Parathyroid adenoma (tissue), 2 donors: ENCODE results near the gene DOCK4.

Source experiments
- H2AFZ ChIP-seq: fragments of 300-600 bp; sonication (generic); one replicate; pipeline ENCODE4 v1.7.0; 2017; ENCODE audit warnings: antibody characterized with exemption, mild to moderate bottlenecking
- H3K27ac ChIP-seq: fragments of 300-600 bp; sonication (generic); one replicate; pipeline ENCODE4 v1.7.0; 2017
- H3K27me3 ChIP-seq: fragments of 300-600 bp; sonication (generic); one replicate; pipeline ENCODE4 v1.7.0; 2017; ENCODE audit warnings: low read length; ENCODE audit not compliant: control insufficient read depth, insufficient read depth
- H3K36me3 ChIP-seq: fragments of 300-600 bp; sonication (generic); one replicate; pipeline ENCODE4 v1.7.0; 2017; ENCODE audit warnings: low read length; ENCODE audit not compliant: control insufficient read depth, insufficient read depth
- H3K4me1 ChIP-seq: fragments of 300-600 bp; sonication (generic); one replicate; pipeline ENCODE4 v1.7.0; 2017; ENCODE audit warnings: control low read depth
- H3K4me2 ChIP-seq: fragments of 300-600 bp; sonication (generic); one replicate; pipeline ENCODE4 v1.7.0; 2017; ENCODE audit warnings: low read length
- H3K4me3 ChIP-seq: fragments of 300-600 bp; sonication (generic); one replicate; pipeline ENCODE4 v1.7.0; 2017; ENCODE audit warnings: low read depth, low read length
- H3K79me2 ChIP-seq: fragments of 300-600 bp; sonication (generic); one replicate; pipeline ENCODE4 v1.7.0; 2017; ENCODE audit warnings: control low read depth
- H3K9ac ChIP-seq: fragments of 300-600 bp; sonication (generic); one replicate; pipeline ENCODE4 v1.7.0; 2017; ENCODE audit warnings: mild to moderate bottlenecking
- H3K9me3 ChIP-seq: fragments of 300-600 bp; sonication (generic); one replicate; pipeline ENCODE4 v1.7.0; 2017; ENCODE audit warnings: low read length; ENCODE audit not compliant: control insufficient read depth
- TF ChIP-seq, protein P1 (sequence below): fragments of 300-600 bp; sonication (generic); IDR thresholded peaks from one replicate; pipeline ENCODE4 v1.7.0; 2017; ENCODE audit warnings: antibody characterized with exemption, mild to moderate bottlenecking
- donor health status: primary hyperparathyroidism.

DOCK4 gene

DNA sequence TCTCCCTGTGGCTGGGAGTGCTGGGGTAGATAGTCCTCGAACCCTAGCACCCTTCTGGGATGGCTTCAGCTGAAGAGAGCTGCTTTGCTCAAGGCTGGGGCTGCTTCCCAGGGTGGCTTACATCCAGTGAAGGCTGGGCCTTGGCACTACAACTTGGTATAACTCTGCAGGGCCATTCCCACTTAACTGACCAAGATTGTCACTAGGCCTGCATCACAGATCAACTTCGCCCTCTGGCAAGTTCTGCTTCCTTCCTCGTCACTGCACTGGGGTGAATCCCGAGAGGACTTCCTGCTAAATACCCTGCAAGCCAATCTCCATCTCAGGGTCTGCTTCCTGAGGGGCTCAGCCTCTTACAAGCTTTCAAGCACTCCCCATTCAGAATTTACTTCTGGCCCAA is 195.2 kb downstream of the DOCK4 start:
- H2AFZ ChIP-seq, result no peak overlapping the region
- H3K4me3 ChIP-seq, result no peak overlapping the region
- no peaks in the 10 kb centered on the region for H3K79me2 ChIP-seq
- no peaks in the 10 kb centered on the region for H3K27me3 ChIP-seq
- no peak overlapping the region for H3K4me2 ChIP-seq
- no peak overlapping the region for H3K9ac ChIP-seq
- no peaks in the 10 kb centered on the region for H3K36me3 ChIP-seq
- H3K9me3 ChIP-seq, result no peaks in the 10 kb centered on the region
- H3K4me1 ChIP-seq, result no peaks in the 10 kb centered on the region
- H3K27ac ChIP-seq, result no peak overlapping the region
- TF ChIP-seq, protein P1, sequence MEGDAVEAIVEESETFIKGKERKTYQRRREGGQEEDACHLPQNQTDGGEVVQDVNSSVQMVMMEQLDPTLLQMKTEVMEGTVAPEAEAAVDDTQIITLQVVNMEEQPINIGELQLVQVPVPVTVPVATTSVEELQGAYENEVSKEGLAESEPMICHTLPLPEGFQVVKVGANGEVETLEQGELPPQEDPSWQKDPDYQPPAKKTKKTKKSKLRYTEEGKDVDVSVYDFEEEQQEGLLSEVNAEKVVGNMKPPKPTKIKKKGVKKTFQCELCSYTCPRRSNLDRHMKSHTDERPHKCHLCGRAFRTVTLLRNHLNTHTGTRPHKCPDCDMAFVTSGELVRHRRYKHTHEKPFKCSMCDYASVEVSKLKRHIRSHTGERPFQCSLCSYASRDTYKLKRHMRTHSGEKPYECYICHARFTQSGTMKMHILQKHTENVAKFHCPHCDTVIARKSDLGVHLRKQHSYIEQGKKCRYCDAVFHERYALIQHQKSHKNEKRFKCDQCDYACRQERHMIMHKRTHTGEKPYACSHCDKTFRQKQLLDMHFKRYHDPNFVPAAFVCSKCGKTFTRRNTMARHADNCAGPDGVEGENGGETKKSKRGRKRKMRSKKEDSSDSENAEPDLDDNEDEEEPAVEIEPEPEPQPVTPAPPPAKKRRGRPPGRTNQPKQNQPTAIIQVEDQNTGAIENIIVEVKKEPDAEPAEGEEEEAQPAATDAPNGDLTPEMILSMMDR, result no peak

GRCh38 chr7:112010109-112010508 is 196.1 kb downstream of the DOCK4 start:
- no peaks in the 10 kb centered on the region for H3K79me2 ChIP-seq
- no peak overlapping the region for H2AFZ ChIP-seq
- TF ChIP-seq, protein P1, result no peak
- H3K27me3 ChIP-seq, result no peaks in the 10 kb centered on the region
- no peaks in the 10 kb centered on the region for H3K4me1 ChIP-seq
- H3K9me3 ChIP-seq, result no peaks in the 10 kb centered on the region
- H3K36me3 ChIP-seq, result no peaks in the 10 kb centered on the region
- no peak overlapping the region for H3K4me2 ChIP-seq
- no peak overlapping the region for H3K27ac ChIP-seq
- no peak overlapping the region for H3K4me3 ChIP-seq
- no peak overlapping the region for H3K9ac ChIP-seq

- no peaks in the 10 kb centered on the region for H3K27me3 ChIP-seq
- no peaks in the 10 kb centered on the region for H3K4me1 ChIP-seq
- H2AFZ ChIP-seq, result no peak overlapping the region
- H3K27ac ChIP-seq, result no peak overlapping the region
- no peak overlapping the region for H3K4me2 ChIP-seq
- TF ChIP-seq, protein P1, result no peak
- no peaks in the 10 kb centered on the region for H3K9me3 ChIP-seq
- no peak overlapping the region for H3K9ac ChIP-seq
- no peaks in the 10 kb centered on the region for H3K79me2 ChIP-seq
- no peaks in the 10 kb centered on the region for H3K36me3 ChIP-seq
- H3K4me3 ChIP-seq, result no peak overlapping the region
Observed at GRCh38 chr7:112009081-112009480, 197.1 kb downstream of the DOCK4 start.

DNA sequence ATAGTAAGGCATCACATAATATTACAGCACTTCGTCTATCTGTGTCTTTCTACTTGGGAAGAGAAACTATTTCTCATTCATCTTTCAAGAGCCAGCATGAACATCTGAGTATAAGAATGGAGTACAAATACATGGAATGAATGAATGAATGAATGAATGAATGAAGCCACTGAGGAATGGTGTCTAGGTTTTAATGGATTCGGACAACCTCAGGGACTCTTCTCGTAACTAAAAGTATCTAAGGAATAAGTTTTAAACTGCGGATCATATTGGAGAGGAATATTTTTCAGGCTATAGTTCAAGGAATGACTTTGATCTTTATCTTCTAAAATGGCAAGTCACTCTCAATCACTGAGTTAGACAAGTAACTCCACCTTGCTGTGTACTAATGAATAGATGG is 199.0 kb downstream of the DOCK4 start:
- no peak overlapping the region for H3K4me2 ChIP-seq
- H3K27ac ChIP-seq, result no peak overlapping the region
- no peaks in the 10 kb centered on the region for H3K27me3 ChIP-seq
- TF ChIP-seq, protein P1, result no peak
- no peaks in the 10 kb centered on the region for H3K4me1 ChIP-seq
- no peaks in the 10 kb centered on the region for H3K36me3 ChIP-seq
- no peaks in the 10 kb centered on the region for H3K9me3 ChIP-seq
- H3K79me2 ChIP-seq, result no peaks in the 10 kb centered on the region
- H3K9ac ChIP-seq, result no peak overlapping the region
- H2AFZ ChIP-seq, result no peak overlapping the region
- H3K4me3 ChIP-seq, result no peak overlapping the region

DNA sequence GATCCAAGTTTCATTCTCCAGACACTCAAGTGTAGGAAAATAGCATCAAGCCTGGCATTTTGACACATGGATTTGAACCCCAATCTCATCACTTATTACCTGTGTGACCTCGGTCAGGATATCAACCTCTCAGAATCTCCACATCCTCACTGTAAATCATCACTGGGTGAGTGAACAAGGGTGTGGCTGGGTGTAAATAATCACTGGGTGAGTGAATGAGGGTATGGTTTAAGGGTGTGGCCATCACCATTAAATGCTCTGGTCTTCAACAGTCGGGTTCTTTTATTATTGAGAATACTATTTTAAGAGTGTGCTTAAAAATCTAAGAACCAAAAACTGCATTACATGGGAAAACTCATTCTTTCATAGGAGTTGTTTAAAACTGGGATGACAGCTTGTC is 200.1 kb downstream of the DOCK4 start:
- Histone ChIP-seq H3K27ac (no peak overlapping the region), H3K27me3 (no peaks in the 10 kb centered on the region), H3K4me1 (no peaks in the 10 kb centered on the region), H3K9me3 (no peaks in the 10 kb centered on the region), H3K9ac (no peak overlapping the region), H3K36me3 (no peaks in the 10 kb centered on the region), H3K4me2 (no peak overlapping the region), H3K79me2 (no peaks in the 10 kb centered on the region), H3K4me3 (no peak overlapping the region), H2AFZ (no peak overlapping the region)
- TF ChIP-seq, protein P1, result no peak
